ENCODE measurements around the gene TFB2M.

- TF ChIP-seq EZH2 (IDR thresholded peaks at IDR 0.05; ENCODE audit: low read length): no peak
- TF ChIP-seq, protein P1, sequence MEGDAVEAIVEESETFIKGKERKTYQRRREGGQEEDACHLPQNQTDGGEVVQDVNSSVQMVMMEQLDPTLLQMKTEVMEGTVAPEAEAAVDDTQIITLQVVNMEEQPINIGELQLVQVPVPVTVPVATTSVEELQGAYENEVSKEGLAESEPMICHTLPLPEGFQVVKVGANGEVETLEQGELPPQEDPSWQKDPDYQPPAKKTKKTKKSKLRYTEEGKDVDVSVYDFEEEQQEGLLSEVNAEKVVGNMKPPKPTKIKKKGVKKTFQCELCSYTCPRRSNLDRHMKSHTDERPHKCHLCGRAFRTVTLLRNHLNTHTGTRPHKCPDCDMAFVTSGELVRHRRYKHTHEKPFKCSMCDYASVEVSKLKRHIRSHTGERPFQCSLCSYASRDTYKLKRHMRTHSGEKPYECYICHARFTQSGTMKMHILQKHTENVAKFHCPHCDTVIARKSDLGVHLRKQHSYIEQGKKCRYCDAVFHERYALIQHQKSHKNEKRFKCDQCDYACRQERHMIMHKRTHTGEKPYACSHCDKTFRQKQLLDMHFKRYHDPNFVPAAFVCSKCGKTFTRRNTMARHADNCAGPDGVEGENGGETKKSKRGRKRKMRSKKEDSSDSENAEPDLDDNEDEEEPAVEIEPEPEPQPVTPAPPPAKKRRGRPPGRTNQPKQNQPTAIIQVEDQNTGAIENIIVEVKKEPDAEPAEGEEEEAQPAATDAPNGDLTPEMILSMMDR (optimal IDR thresholded peaks at IDR 0.05 in 1 of 3, IDR thresholded peaks at IDR 0.05 in 1 of 3, conservative IDR thresholded peaks at IDR 0.05 in 1 of 3; ENCODE audit: extremely low read depth in 1 of 3, insufficient read depth in 2 of 3, low read length in 3 of 3): no peak
Measured at GRCh38 chr1:246530482-246530881, 35.6 kb downstream of the TFB2M start.
